Activated CD4-positive, alpha-beta T cell treated with anti-CD3 and anti-CD28 coated beads, Interleukin-2, amount 50 U/mL, for 48 hours (primary cell): ENCODE measurements around the gene THOC6.
"Not testable (repeated sequence)": the region's sequence is repeated elsewhere in the genome, so short reads cannot be mapped to it uniquely, and the experiment has no call there.

Source experiments
- DNase-seq, 2 experiments: peaks; one replicate each; pipeline ENCODE4 v3.0.0-alpha.2; 2020

Gene THOC6

GRCh38 chr16:3057181-3058138, 33.6 kb downstream of the THOC6 start:
- no peak for DNase-seq

- peak; percentile 59 to 66 for DNase-seq
Observed at GRCh38 chr16:3058139-3059030, 34.5 kb downstream of the THOC6 start.

GRCh38 chr16:3059041-3059722, 35.3 kb downstream of the THOC6 start:
- DNase-seq: peak; percentile 89 to 90

- no peak for DNase-seq
Observed at GRCh38 chr16:3059723-3060242, 35.9 kb downstream of the THOC6 start.

GRCh38 chr16:3060339-3061127, 36.7 kb downstream of the THOC6 start:
- no peak for DNase-seq

GRCh38 chr16:3062553-3062952, 38.7 kb downstream of the THOC6 start:
- no peak for DNase-seq

- no peak for DNase-seq
Observed at GRCh38 chr16:3063625-3064386, 40.0 kb downstream of the THOC6 start.

- peak; percentile 85 to 89 for DNase-seq
Observed at GRCh38 chr16:3065069-3065741, 41.4 kb downstream of the THOC6 start, which contains the start of gene IL32. Gene IL32 (plus strand): TSS chr16:3065640. CDS start chr16:3065812, 172 bp downstream.

- DNase-seq: peak in 1 of 2 experiments; percentile 46
Observed at GRCh38 chr16:3065742-3066439, 42.1 kb downstream of the THOC6 start.

- peak in 1 of 2 experiments; percentile 37 for DNase-seq
Observed at GRCh38 chr16:3066440-3066748, 42.6 kb downstream of the THOC6 start.

- DNase-seq: no peak
Observed at GRCh38 chr16:3068487-3068886, 44.7 kb downstream of the THOC6 start.

- DNase-seq: not testable (repeated sequence)
Observed at GRCh38 chr16:3069146-3069545, 45.3 kb downstream of the THOC6 start.

GRCh38 chr16:3070608-3071111, 46.8 kb downstream of the THOC6 start:
- DNase-seq: peak; percentile 55 to 64

- peak in 1 of 2 experiments; percentile 51 for DNase-seq
Observed at GRCh38 chr16:3071655-3072054, 47.8 kb downstream of the THOC6 start.

- DNase-seq: peak; percentile 54 to 62
Observed at GRCh38 chr16:3072148-3072547, 48.3 kb downstream of the THOC6 start.

- not testable (repeated sequence) for DNase-seq
Observed at GRCh38 chr16:3072576-3073263, 48.9 kb downstream of the THOC6 start.

- no peak for DNase-seq
Observed at GRCh38 chr16:3073448-3073847, 49.6 kb downstream of the THOC6 start.

GRCh38 chr16:3074860-3075522, 51.2 kb downstream of the THOC6 start:
- peak; percentile 82 to 84 for DNase-seq
